HepG2 (cell line): ENCODE results near the gene ARMC8. TPM values are rescaled to one million over a fixed set of nuclear protein-coding genes. Genes with fewer than 3 reads are reported as not detected.

Experiments used
- ATAC-seq: fragments of 200-7000 bp; cut with Tn5 transposase; 3 replicates; pipeline ENCODE4 v1.9.1; 2020; ENCODE audit warnings: mild to moderate bottlenecking, moderate library complexity
- BruUV-seq: library from RNA; stranded (reverse); fragments of 400-500 nt; replicated peaks from 2 replicates; lab custom pipeline; 2021; lab: Mats Ljungman, UMichigan
- CTCF ChIA-PET: fragments of 300-600 bp; formaldehyde crosslinking; extraction: SDS; loops from one replicate; lab custom pipeline; 2021; ENCODE audit warnings: low total read pairs, inconsistent platforms, low intra/inter-chr PET ratio; lab: Yijun Ruan, JAX
- POLR2A ChIA-PET: fragments of 350-600 bp; sonication (Branson Sonifier 250); formaldehyde crosslinking; loops from one replicate; lab custom pipeline; 2020; ENCODE audit warnings: antibody characterized with exemption, inconsistent platforms; lab: Yijun Ruan, JAX
- DNase-seq: peaks from one replicate; pipeline ENCODE4 v3.0.0-alpha.2; 2015; ENCODE audit warnings: low spot score
- FAIRE-seq: peaks from 3 replicates; lab custom pipeline; 2011; peaks lifted over from hg19 to GRCh38; lab: Jason Lieb, UNC
- H2AFZ ChIP-seq: one replicate; pipeline ENCODE4 v1.6.1; 2011; ENCODE audit warnings: low read length, inconsistent platforms
- H3K27ac ChIP-seq: fragments of 300-600 bp; 3 replicates; pipeline ENCODE4 v1.8.0; 2011; ENCODE audit warnings: mixed run types, mild to moderate bottlenecking, mixed read lengths, low read length, inconsistent platforms; ENCODE audit not compliant: insufficient read depth; ENCODE audit errors: extremely low read length
- H3K27me3 ChIP-seq, 2 experiments: fragments of 200-600 bp in 1 of 2; 2 replicates in 1 of 2; 3 replicates in 1 of 2; pipeline versions ENCODE4 v1.6.0 to v1.8.0; 2011; ENCODE audit warnings: low read length in 2 of 2, mild to moderate bottlenecking in 2 of 2, moderate library complexity in 2 of 2, inconsistent platforms in 1 of 2; ENCODE audit not compliant: insufficient read depth in 2 of 2, control insufficient read depth in 1 of 2
- H3K36me3 ChIP-seq, 2 experiments: fragments of 200-600 bp in 1 of 2; replicated peaks in 1 of 2; 2 replicates in 1 of 2; 3 replicates in 1 of 2; pipeline versions ENCODE4 v1.5.1 to v1.8.0; 2011; ENCODE audit warnings: low read length in 2 of 2, inconsistent platforms in 1 of 2; ENCODE audit not compliant: insufficient read depth in 2 of 2, control insufficient read depth in 1 of 2
- H3K4me1 ChIP-seq: 2 replicates; pipeline ENCODE4 v1.5.1; 2012; ENCODE audit warnings: low read length, inconsistent platforms; ENCODE audit not compliant: insufficient read depth
- H3K4me2 ChIP-seq: 2 replicates; pipeline ENCODE4 v1.6.0; 2011; ENCODE audit warnings: low read depth, low read length, inconsistent platforms
- H3K4me3 ChIP-seq, 3 experiments: fragments of 200-600 bp in 1 of 3; sonication (generic), shearing (Covaris generic) in 1 of 3; replicated peaks in 1 of 3; 2 replicates each; pipeline ENCODE4 v1.5.1; 2011 to 2016; ENCODE audit warnings: low read length in 3 of 3, inconsistent platforms in 2 of 3, low read depth in 2 of 3, mild to moderate bottlenecking in 2 of 3, control low read depth in 1 of 3, mixed read lengths in 1 of 3; ENCODE audit not compliant: insufficient read depth in 1 of 3
- H3K79me2 ChIP-seq: one replicate; pipeline ENCODE4 v1.6.1; 2011; ENCODE audit warnings: low read length, inconsistent platforms; ENCODE audit not compliant: insufficient read depth
- H3K9ac ChIP-seq: 2 replicates; pipeline ENCODE4 v1.6.0; 2011; ENCODE audit warnings: mild to moderate bottlenecking, low read depth, low read length, inconsistent platforms; ENCODE audit not compliant: insufficient read depth
- H3K9me3 ChIP-seq: 2 replicates; pipeline ENCODE4 v1.5.1; 2012; ENCODE audit warnings: mild to moderate bottlenecking, low read length
- H4K20me1 ChIP-seq: 2 replicates; pipeline ENCODE4 v1.6.0; 2011; ENCODE audit warnings: inconsistent platforms, mild to moderate bottlenecking, low read length, moderate library complexity; ENCODE audit not compliant: insufficient read depth
- ARID3A ChIP-seq: IDR thresholded peaks from 2 replicates; pipeline ENCODE4 v1.6.1; 2012; ENCODE audit warnings: low read depth, low read length, improper control_type of control experiment
- CREB1 ChIP-seq, 2 experiments: fragments of 450-650 bp in 1 of 2; IDR thresholded peaks; 2 replicates each; pipeline ENCODE4 v1.6.1; 2016 to 2017; ENCODE audit warnings: control low read depth in 1 of 2, mild to moderate bottlenecking in 1 of 2, missing compliant biosample characterization in 1 of 2, missing genetic modification characterization in 1 of 2
- GABPB1 ChIP-seq: IDR thresholded peaks from 2 replicates; pipeline ENCODE4 v1.6.1; 2016; ENCODE audit warnings: mild to moderate bottlenecking, missing genetic modification reagents, moderate library complexity, missing compliant biosample characterization
- HMGA1 ChIP-seq: sonication (generic); formaldehyde crosslinking; conservative IDR thresholded peaks from 2 replicates; pipeline ENCODE4 v1.4.0; 2020; ENCODE audit warnings: missing genetic modification reagents
- POLR2AphosphoS5 ChIP-seq: IDR thresholded peaks from 2 replicates; pipeline ENCODE4 v1.6.1; 2012; ENCODE audit warnings: low read depth, low read length
- TEAD3 ChIP-seq: optimal IDR thresholded peaks from 2 replicates; pipeline ENCODE3; 2016; ENCODE audit warnings: borderline replicate concordance
- TRAFD1 ChIP-seq: sonication (generic); formaldehyde crosslinking; IDR thresholded peaks from 2 replicates; pipeline ENCODE4 v1.5.1; 2020; ENCODE audit warnings: missing genetic modification reagents, mild to moderate bottlenecking, borderline replicate concordance
- ZFX ChIP-seq: sonication (generic); formaldehyde crosslinking; IDR thresholded peaks from 2 replicates; pipeline ENCODE4 v1.4.0; 2020; ENCODE audit warnings: mild to moderate bottlenecking, low read depth, missing genetic modification reagents, moderate library complexity
- ZNF10 ChIP-seq: sonication (generic); formaldehyde crosslinking; IDR thresholded peaks from 2 replicates; pipeline ENCODE4 v1.4.0; 2020; ENCODE audit warnings: mild to moderate bottlenecking, low read depth, missing genetic modification reagents, borderline replicate concordance
- ZNF597 ChIP-seq: sonication (generic); formaldehyde crosslinking; IDR thresholded peaks from 2 replicates; pipeline ENCODE4 v1.5.0; 2020; ENCODE audit warnings: missing genetic modification reagents
- ZNF646 ChIP-seq: sonication (generic); formaldehyde crosslinking; IDR thresholded peaks from 2 replicates; pipeline ENCODE4 v1.9.0; 2021; ENCODE audit warnings: mild to moderate bottlenecking, missing genetic modification reagents
- ZNF670 ChIP-seq: sonication (generic); formaldehyde crosslinking; IDR thresholded peaks from 2 replicates; pipeline ENCODE4 v1.8.0; 2022; ENCODE audit warnings: mild to moderate bottlenecking, missing genetic modification reagents, borderline replicate concordance
- WGBS: methylation state at CpG from one replicate; pipeline ENCODE4 v1.1.6; 2017; ENCODE audit warnings: low lambda C conversion rate; 5-methylcytosine and 5-hydroxymethylcytosine counted together
- in situ Hi-C: cut with HindIII; loops from 2 replicates; pipeline ENCODE4 v1.10.0; 2017; ENCODE audit warnings: low pct_unique_long_range_greater_than_20kb; ENCODE audit not compliant: extremely low pct_ligation_motif_present
- intact Hi-C: fragments of 100-400 bp; cut with micrococcal nuclease; formaldehyde crosslinking; loops from one replicate; pipeline ENCODE4 v1.10.0; 2022; ENCODE audit not compliant: unreplicated experiment
- polyA plus RNA-seq, 8 experiments: library from polyadenylated mRNA; depleted of rRNA in 3 of 8; stranded (reverse) in 7 of 8; unstranded in 1 of 8; fragments of >200 nt; fragmentation: Illumina TruSeq in 4 of 8; extraction: Trizol in 4 of 8; gene quantifications; 2 replicates each; pipeline versions ENCODE4 v1.2.1 to v1.2.3, GENCODE V29; 2011 to 2016; ENCODE audit warnings: low read depth in 4 of 8, missing spikeins in 1 of 8, mixed read lengths in 1 of 8; ENCODE audit not compliant: insufficient read depth in 1 of 8
- total RNA-seq, 5 experiments: library from RNA; depleted of rRNA; stranded (reverse); fragments of >200 nt; fragmentation: Illumina TruSeq; extraction: Trizol; gene quantifications; 2 replicates each; pipeline ENCODE4 v1.2.3, GENCODE V29; 2016; ENCODE audit warnings: low read depth in 1 of 5

The ARMC8 gene
- total and polyA plus RNA-seq, 2 of the 13 experiments (the other 11 are each of a cell fraction or from before 2014, with no cell fraction given): 38.9 to 55.3 TPM

- TF ChIP-seq ZNF646 (CRISPR knock-in tag) (no peak), ZFX (CRISPR knock-in tag) (no peak), ZNF10 (CRISPR knock-in tag) (no peak)
These were observed 70.9 kb downstream of the ARMC8 start (continued) for GRCh38 chr3:138257986-138258385.

GRCh38 chr3:138259126-138259525, 72.0 kb downstream of the ARMC8 start:
- WGBS: 93% methylated on average over 4 of the region's 4 CpGs
- Histone ChIP-seq H3K79me2 (no peaks in the 10 kb centered on the region), H3K36me3 (peaks cover 0 to 2% of the 10 kb centered on the region in 2 experiments; a peak in 1 of 5 replicates), H3K27me3 (no peaks in the 10 kb centered on the region), H3K4me1 (no peaks in the 10 kb centered on the region), H3K9ac (no peak overlapping the region), H2AFZ (no peak overlapping the region), H3K4me3 (no peak overlapping the region), H3K4me2 (no peak overlapping the region), H4K20me1 (no peaks in the 10 kb centered on the region), H3K9me3 (no peaks in the 10 kb centered on the region), H3K27ac (no peak overlapping the region)
- ChIA-PET CTCF (no interaction called here), POLR2A (no interaction called here)
- no TSS peak for BruUV-seq
- intact Hi-C loops: no loop called here
- no peak for ATAC-seq
- no peak for FAIRE-seq
- DNase-seq: no peak
- in situ Hi-C loops: no loop called here
- TF ChIP-seq GABPB1 (CRISPR knock-in tag) (no peak), ZNF670 (CRISPR knock-in tag) (no peak), TEAD3 (CRISPR knock-in tag) (no peak), ARID3A (no peak), POLR2AphosphoS5 (no peak), TRAFD1 (CRISPR knock-in tag) (no peak), ZNF597 (CRISPR knock-in tag) (no peak), HMGA1 (CRISPR knock-in tag) (no peak), CREB1 (IDR thresholded peaks at IDR 0.05) (no peak), CREB1 (CRISPR knock-in tag; IDR thresholded peaks at IDR 0.05) (no peak)
